ENCODE results near the gene ETFA. TPM values are rescaled to one million over a fixed set of nuclear protein-coding genes. Genes with fewer than 3 reads are reported as not detected.

Gene ETFA
- total and polyA plus RNA-seq, 11 donors: 210 to 536 (median 309) TPM

DNA sequence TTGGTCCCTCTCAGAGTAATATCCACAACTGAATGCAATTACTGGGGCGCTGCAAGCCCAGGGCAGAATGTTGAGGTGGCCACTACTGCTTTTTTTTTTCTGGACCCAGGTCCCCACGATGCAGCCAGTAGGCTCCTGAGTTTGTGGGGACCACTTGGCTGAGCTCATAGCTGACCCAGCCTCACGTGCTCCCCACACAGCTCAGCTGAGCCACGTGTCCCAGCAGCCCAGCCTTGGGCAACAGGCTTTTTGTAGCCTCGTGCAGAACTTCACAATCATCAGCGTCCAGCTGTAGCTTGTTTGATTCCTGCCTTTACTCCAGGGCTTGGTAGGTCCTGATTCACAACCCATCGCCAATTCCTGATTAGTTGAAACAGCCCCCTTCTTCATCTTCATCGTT lies 117.3 kb downstream of the ETFA start:
- ATAC-seq: no peak
- Histone ChIP-seq H3K27ac (no peak overlapping the region), H3K36me3 (no peaks in the 10 kb centered on the region), H3K4me1 (peaks cover 0 to 44% (median 27%) of the 10 kb centered on the region in 12 donors), H3K27me3 (peaks cover 0 to 36% (median 3%) of the 10 kb centered on the region in 9 donors), H3K4me3 (no peak overlapping the region), H3K9me3 (no peaks in the 10 kb centered on the region)
- intact Hi-C loops (cut with DNase I): loop anchor here in 8 of 10 donors (5.0 to 10.0 kb wide), 5 partner anchors 121 to 673 kb away; partner anchors contain the start of gene ETFA (in 1 of the 8)
- TF ChIP-seq, protein P1, sequence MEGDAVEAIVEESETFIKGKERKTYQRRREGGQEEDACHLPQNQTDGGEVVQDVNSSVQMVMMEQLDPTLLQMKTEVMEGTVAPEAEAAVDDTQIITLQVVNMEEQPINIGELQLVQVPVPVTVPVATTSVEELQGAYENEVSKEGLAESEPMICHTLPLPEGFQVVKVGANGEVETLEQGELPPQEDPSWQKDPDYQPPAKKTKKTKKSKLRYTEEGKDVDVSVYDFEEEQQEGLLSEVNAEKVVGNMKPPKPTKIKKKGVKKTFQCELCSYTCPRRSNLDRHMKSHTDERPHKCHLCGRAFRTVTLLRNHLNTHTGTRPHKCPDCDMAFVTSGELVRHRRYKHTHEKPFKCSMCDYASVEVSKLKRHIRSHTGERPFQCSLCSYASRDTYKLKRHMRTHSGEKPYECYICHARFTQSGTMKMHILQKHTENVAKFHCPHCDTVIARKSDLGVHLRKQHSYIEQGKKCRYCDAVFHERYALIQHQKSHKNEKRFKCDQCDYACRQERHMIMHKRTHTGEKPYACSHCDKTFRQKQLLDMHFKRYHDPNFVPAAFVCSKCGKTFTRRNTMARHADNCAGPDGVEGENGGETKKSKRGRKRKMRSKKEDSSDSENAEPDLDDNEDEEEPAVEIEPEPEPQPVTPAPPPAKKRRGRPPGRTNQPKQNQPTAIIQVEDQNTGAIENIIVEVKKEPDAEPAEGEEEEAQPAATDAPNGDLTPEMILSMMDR (IDR thresholded peaks at IDR 0.05): no peak
- TF ChIP-seq POLR2A (IDR thresholded peaks at IDR 0.05): no peak
- WGBS, 4 donors: 68 to 76% (median 72%) methylated on average over 8 of the region's 8 CpGs
- DNase-seq: no peak

DNA sequence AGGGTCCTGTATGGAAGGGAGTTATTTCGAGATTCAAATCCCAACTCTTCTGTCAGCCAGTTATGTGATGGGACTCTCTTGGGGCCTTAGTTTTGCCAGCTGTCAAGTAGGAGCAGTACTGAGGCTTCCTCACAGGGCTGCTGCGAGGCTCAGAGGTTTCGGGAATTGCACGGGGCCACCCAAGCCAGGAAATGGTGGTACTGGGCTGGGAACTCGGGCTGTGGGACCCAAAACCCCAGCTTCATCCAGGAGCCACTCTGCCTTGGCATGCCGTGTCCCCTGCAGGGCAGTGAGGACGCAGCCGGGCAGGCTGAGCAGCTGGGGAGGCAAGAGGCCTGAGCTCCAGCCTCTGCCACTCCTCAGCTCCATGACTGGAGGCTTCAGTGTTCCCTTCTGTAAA lies 118.6 kb downstream of the ETFA start:
- Histone ChIP-seq H3K4me1 (peaks cover 0 to 34% (median 24%) of the 10 kb centered on the region in 12 donors), H3K27me3 (peaks cover 0 to 46% (median 5%) of the 10 kb centered on the region in 9 donors), H3K9me3 (no peaks in the 10 kb centered on the region), H3K27ac (no peak overlapping the region), H3K36me3 (no peaks in the 10 kb centered on the region), H3K4me3 (no peak overlapping the region)
- ATAC-seq (no peak), DNase-seq (no peak)
- intact Hi-C loops (cut with DNase I): loop anchor here in 8 of 10 donors (5.0 to 10.0 kb wide), 5 partner anchors 122 to 675 kb away; partner anchors contain the start of gene ETFA (in 1 of the 8)
- 82 to 91% (median 86%) methylated on average over 6 to 8 of the region's 8 CpGs for WGBS, 4 donors
- TF ChIP-seq POLR2A (IDR thresholded peaks at IDR 0.05): no peak
- TF ChIP-seq, protein P1 (IDR thresholded peaks at IDR 0.05): no peak

DNA sequence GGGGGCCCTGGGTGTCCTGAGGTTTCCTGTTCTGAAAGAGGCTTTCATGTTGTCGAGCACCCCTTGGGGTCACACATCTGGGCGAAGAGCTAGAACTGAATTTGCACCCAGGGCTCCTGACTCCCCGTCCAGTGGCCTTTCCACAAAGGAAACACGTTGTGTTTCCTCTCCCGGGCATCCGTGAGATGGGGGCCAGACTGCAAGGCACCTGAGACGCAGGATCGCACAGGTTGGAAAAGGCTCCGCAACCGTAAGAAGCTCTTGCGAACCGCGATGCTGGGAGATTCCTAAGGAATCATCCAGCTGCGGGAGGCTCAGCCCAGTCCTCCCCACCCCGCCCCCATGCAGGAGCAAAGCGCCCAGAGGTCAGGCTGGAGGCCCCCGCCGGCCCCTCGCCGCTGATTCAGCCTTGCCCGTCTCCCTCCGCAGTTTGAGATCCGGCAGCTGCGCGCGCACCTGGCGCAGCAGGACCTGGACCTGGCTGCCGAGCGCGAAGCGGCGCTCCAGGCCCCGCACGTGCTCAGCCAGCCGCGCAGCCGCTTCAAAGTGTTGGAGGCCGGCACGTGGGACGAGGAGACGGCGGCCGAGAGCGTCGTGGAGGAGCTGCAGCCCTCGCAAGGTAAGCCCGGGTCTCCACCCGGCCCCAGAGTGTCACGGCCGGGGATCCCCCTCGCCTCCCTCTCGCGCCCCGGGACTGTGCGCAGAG lies 119.6 kb downstream of the ETFA start:
- peaks cover 0 to 24% (median 15%) of the 10 kb centered on the region in 12 donors for H3K4me1 ChIP-seq
- H3K4me3 ChIP-seq: no peak overlapping the region
- intact Hi-C loops (cut with DNase I): loop anchor here (2.0 to 10.0 kb wide), 6 partner anchors 123 to 676 kb away; partner anchors contain the start of gene ETFA (in 1 of the 10)
- DNase-seq (no peak), ATAC-seq (no peak)
- WGBS, 4 donors: 54 to 64% (median 59%) methylated on average over 53 to 55 of the region's 55 CpGs
- H3K27ac ChIP-seq: no peak overlapping the region
- no peak for TF ChIP-seq POLR2A (IDR thresholded peaks at IDR 0.05)
- TF ChIP-seq, protein P1 (IDR thresholded peaks at IDR 0.05): no peak
- H3K27me3 ChIP-seq: peaks cover 0 to 54% (median 5%) of the 10 kb centered on the region in 9 donors
- H3K36me3 ChIP-seq: no peaks in the 10 kb centered on the region
- no peaks in the 10 kb centered on the region for H3K9me3 ChIP-seq

DNA sequence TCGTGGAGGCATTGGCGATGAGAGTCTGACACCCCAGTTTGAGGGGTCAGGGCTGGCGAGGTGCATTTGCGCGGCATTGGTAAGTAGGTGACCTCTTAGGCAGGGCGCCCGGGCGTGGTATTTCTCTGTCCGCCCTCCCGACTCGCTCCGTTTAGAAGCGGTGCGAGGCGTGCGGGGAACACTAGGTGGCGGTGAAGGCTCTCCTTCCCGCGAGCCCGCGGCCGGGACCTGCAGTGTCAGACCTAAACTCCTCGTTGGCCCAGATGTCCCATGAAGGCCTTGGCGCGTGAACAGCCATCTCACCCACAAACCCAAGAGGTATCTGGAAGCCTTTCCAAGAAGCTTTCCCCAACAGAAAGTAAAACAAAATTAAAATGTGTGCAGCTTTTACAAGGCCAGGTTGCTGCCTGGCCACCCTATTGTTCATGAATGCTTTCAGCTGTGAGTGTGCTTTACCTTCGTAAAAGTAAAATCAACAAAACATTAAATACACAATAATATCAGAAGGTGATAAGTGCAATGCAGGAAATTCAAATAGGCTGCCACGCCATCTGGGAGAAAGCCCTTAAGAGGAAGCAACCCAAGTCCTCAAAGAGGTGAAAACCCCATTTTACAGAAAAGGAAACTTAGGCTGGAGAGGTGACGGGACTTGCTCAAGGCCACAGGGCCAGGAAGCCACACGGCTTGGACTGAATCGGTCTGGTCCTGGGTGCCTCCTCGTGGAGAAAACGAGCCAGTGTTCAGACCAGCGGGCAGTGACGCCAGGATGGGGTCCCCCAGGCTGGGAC lies 120.3 kb downstream of the ETFA start:
- 19 to 23% (median 22%) methylated on average over 31 to 34 of the region's 34 CpGs for WGBS, 4 donors
- intact Hi-C loops (cut with DNase I): loop anchor here (2.0 to 10.0 kb wide), 6 partner anchors 124 to 676 kb away; partner anchors contain the start of gene ETFA (in 1 of the 10)
- no peak for TF ChIP-seq POLR2A (IDR thresholded peaks at IDR 0.05)
- TF ChIP-seq, protein P1 (IDR thresholded peaks at IDR 0.05): peak; percentile 73 to 92 (median 86)
- H3K4me3 ChIP-seq: peak overlapping the region in 2 of 12 donors; percentile 15 to 21
- H3K36me3 ChIP-seq: no peaks in the 10 kb centered on the region
- H3K27me3 ChIP-seq: peaks cover 0 to 58% (median 5%) of the 10 kb centered on the region in 9 donors
- ATAC-seq (peak; percentile 75 to 91 (median 86)), DNase-seq (peak; percentile 70 to 86 (median 80))
- no peaks in the 10 kb centered on the region for H3K9me3 ChIP-seq
- peaks cover 0 to 17% (median 8%) of the 10 kb centered on the region in 12 donors for H3K4me1 ChIP-seq
- no peak overlapping the region for H3K27ac ChIP-seq
